PC-9 (cell line): ENCODE data around the gene GTF3A. TPM values are rescaled to one million over a fixed set of nuclear protein-coding genes. Genes with fewer than 3 reads are reported as not detected.

Experiments
- BruUV-seq: library from RNA; stranded (reverse); fragments of 400-500 nt; replicated peaks from 2 replicates; lab custom pipeline; 2021; lab: Mats Ljungman, UMichigan
- CTCF ChIA-PET: fragments of 300-600 bp; sonication (Branson Sonifier 250); formaldehyde crosslinking; loops from one replicate; lab custom pipeline; 2022; ENCODE audit warnings: antibody characterized with exemption; lab: Charles Lee
- POLR2A ChIA-PET: fragments of 300-600 bp; sonication (Branson Sonifier 250); formaldehyde crosslinking; loops from one replicate; lab custom pipeline; 2022; ENCODE audit warnings: antibody characterized with exemption; ENCODE audit not compliant: unreplicated experiment; lab: Charles Lee
- DNase-seq, 2 experiments: peaks; one replicate each; pipeline versions ENCODE4 v3.0.0 to v3.0.0-alpha.2; 2015 to 2022; ENCODE audit warnings: mixed read lengths in 1 of 2
- H2AFZ ChIP-seq: fragments of 200-600 bp; sonication (generic); 2 replicates; pipeline ENCODE4 v1.8.1; 2017; ENCODE audit warnings: antibody characterized with exemption
- H3F3A ChIP-seq: fragments of 200-600 bp; sonication (generic); 2 replicates; pipeline ENCODE4 v1.8.1; 2017; ENCODE audit warnings: antibody characterized with exemption, mild to moderate bottlenecking, low read depth; ENCODE audit not compliant: insufficient read depth
- H3K27ac ChIP-seq: fragments of 200-600 bp; sonication (generic); 2 replicates; pipeline ENCODE4 v1.6.1; 2016; ENCODE audit warnings: mixed run types
- H3K27me3 ChIP-seq: fragments of 200-600 bp; sonication (generic); 2 replicates; pipeline ENCODE4 v1.6.1; 2016; ENCODE audit warnings: low read depth, mixed run types; ENCODE audit not compliant: insufficient read depth
- H3K36me3 ChIP-seq: fragments of 200-600 bp; sonication (generic); 2 replicates; pipeline ENCODE4 v1.6.1; 2016; ENCODE audit warnings: low read depth, mixed run types
- H3K4me1 ChIP-seq: fragments of 200-600 bp; sonication (generic); replicated peaks from 2 replicates; pipeline ENCODE4 v1.6.1; 2016; ENCODE audit warnings: mixed run types; ENCODE audit not compliant: insufficient read depth
- H3K4me2 ChIP-seq: fragments of 200-600 bp; sonication (generic); 2 replicates; pipeline ENCODE4 v1.6.1; 2017; ENCODE audit warnings: mixed run types
- H3K4me3 ChIP-seq: fragments of 200-600 bp; sonication (generic); 2 replicates; pipeline ENCODE4 v1.6.1; 2016; ENCODE audit warnings: mixed run types
- H3K79me2 ChIP-seq: fragments of 200-600 bp; sonication (generic); 2 replicates; pipeline ENCODE4 v1.6.1; 2017; ENCODE audit warnings: low read depth, mixed run types
- H3K9me2 ChIP-seq: fragments of 200-600 bp; sonication (generic); 2 replicates; pipeline ENCODE4 v1.8.1; 2017; ENCODE audit warnings: mild to moderate bottlenecking; ENCODE audit not compliant: insufficient read depth
- H3K9me3 ChIP-seq: fragments of 200-600 bp; sonication (generic); 2 replicates; pipeline ENCODE4 v1.8.1; 2016; ENCODE audit warnings: low read depth; ENCODE audit not compliant: insufficient read depth
- H4K20me1 ChIP-seq: fragments of 200-600 bp; sonication (generic); 2 replicates; pipeline ENCODE4 v1.8.1; 2017; ENCODE audit not compliant: insufficient read depth
- EZH2 ChIP-seq: fragments of 200-600 bp; sonication (generic); IDR thresholded peaks from 2 replicates; pipeline ENCODE4 v1.8.0; 2017; ENCODE audit warnings: antibody characterized with exemption, low read depth
- intact Hi-C: fragments of 100-400 bp; cut with micrococcal nuclease; formaldehyde crosslinking; loops from one replicate; pipeline ENCODE4 v1.10.0; 2022; ENCODE audit not compliant: unreplicated experiment
- total RNA-seq: library from RNA; stranded (reverse); gene quantifications from 2 replicates; pipeline ENCODE4 v1.2.3, GENCODE V29; 2021
- TF ChIP-seq, protein P1 (sequence below): fragments of 200-600 bp; sonication (generic); conservative IDR thresholded peaks from 2 replicates; pipeline ENCODE4 v1.6.1; 2017; ENCODE audit warnings: mixed run types, antibody characterized with exemption, mild to moderate bottlenecking, moderate library complexity

The GTF3A gene
- total RNA-seq, 1 experiment from 2014 or later, result 130 TPM

DNA sequence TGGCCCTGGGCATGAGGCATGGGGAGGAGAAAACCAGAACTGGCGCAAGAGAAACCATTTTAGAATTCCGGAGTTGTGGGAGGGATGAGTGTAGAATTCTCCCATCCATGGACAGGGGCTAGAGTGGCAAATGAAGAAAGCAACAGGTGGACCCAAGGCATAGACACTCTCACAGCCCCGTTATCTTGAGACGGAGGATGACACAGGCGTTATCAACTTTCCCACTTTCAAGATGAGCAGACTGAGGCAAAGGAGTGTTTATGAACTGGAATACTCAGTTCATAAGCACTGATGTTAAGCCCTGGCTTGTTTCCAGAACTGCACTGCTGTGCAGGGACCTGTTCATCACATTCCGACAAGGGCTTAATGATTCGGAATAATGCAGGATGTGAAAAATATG lies 1.1 kb upstream of the GTF3A start:
- ChIA-PET CTCF (no interaction called here), POLR2A (no interaction called here)
- no TSS peak for BruUV-seq
- Histone ChIP-seq H2AFZ (no peak overlapping the region), H3K36me3 (peaks cover 6% of the 10 kb centered on the region; the same call in 1 of the 2 replicates), H3K27ac (no peak overlapping the region), H3K4me1 (peaks cover 39% of the 10 kb centered on the region), H3K27me3 (0 out of 2 replicates have a peak, but pooled peaks cover 2% of the 10 kb centered on the region), H3K4me3 (no peak overlapping the region), H3F3A (peaks cover 37% of the 10 kb centered on the region), H3K4me2 (peak overlapping the region; percentile 98), H4K20me1 (peaks cover 23% of the 10 kb centered on the region), H3K9me3 (no peaks in the 10 kb centered on the region), H3K79me2 (peaks cover 34% of the 10 kb centered on the region), H3K9me2 (no peaks in the 10 kb centered on the region)
- no peak for DNase-seq
- intact Hi-C loops, result no loop called here
- TF ChIP-seq, protein P1, sequence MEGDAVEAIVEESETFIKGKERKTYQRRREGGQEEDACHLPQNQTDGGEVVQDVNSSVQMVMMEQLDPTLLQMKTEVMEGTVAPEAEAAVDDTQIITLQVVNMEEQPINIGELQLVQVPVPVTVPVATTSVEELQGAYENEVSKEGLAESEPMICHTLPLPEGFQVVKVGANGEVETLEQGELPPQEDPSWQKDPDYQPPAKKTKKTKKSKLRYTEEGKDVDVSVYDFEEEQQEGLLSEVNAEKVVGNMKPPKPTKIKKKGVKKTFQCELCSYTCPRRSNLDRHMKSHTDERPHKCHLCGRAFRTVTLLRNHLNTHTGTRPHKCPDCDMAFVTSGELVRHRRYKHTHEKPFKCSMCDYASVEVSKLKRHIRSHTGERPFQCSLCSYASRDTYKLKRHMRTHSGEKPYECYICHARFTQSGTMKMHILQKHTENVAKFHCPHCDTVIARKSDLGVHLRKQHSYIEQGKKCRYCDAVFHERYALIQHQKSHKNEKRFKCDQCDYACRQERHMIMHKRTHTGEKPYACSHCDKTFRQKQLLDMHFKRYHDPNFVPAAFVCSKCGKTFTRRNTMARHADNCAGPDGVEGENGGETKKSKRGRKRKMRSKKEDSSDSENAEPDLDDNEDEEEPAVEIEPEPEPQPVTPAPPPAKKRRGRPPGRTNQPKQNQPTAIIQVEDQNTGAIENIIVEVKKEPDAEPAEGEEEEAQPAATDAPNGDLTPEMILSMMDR, result no peak
- no peak for TF ChIP-seq EZH2

DNA sequence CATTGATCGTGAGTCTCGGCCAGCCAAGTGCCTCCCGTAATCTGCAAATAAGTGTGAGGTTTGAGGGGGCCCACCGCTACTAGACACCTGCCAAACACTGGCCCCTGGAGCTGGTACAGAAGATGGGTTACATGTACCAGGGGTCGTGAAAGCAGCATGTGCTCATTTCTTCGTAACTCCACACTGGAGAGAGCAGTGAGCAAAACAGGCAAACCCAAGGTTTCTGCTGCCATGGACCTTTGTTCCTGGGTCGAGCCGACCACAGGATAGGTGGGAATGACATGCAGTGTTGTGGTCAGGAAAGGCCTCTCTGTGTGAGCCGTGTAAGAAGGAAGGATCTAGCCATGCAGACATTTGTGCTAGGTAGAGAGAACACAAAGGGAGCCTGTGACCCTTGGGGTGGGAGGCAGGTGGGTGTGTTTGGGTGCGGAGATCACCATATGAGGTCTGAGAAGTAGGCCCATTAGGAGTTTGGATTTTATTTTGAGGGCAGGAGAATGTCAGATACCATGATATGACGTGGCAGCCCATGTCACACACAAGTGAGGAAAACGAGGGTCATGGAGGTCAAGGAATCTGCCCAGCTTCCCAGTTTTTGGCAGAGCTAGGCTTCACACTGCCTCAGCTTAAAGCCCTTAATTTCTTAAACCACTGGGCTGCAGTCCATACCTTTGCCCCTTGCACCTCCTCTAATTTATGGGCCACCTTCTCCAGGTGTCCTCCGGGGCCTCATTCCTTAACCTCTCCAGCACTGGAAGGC lies 919 bp downstream of the GTF3A start:
- H3K4me2 ChIP-seq, result peak overlapping the region; percentile 98
- H3K4me3 ChIP-seq, result peak overlapping the region; percentile 89
- TF ChIP-seq EZH2, result no peak
- TF ChIP-seq, protein P1, result no peak
- ChIA-PET CTCF (interaction anchor here (0.8 kb wide), 1 partner anchor 401 kb away, joined by 4 read pairs; no protein-coding TSS in a partner anchor), POLR2A (interaction anchor here (0.7 kb wide), 1 partner anchor 133 kb away, joined by 3 read pairs; no protein-coding TSS in a partner anchor)
- BruUV-seq, result TSS peak; percentile 81
- H3F3A ChIP-seq, result peaks cover 37% of the 10 kb centered on the region
- H3K27ac ChIP-seq, result peak overlapping the region; percentile 78
- no peaks in the 10 kb centered on the region for H3K9me2 ChIP-seq
- no peaks in the 10 kb centered on the region for H3K9me3 ChIP-seq
- H3K27me3 ChIP-seq, result no peaks in the 10 kb centered on the region
- peaks cover 35% of the 10 kb centered on the region for H3K4me1 ChIP-seq
- DNase-seq, result peak in 1 of 2 experiments; percentile 3
- H4K20me1 ChIP-seq, result peaks cover 36% of the 10 kb centered on the region
- H2AFZ ChIP-seq, result peak overlapping the region; percentile 90
- intact Hi-C loops, result loop anchor here (1.0 kb wide), 1 partner anchor 25 kb away; the partner anchor contains the start of gene MTIF3
- H3K79me2 ChIP-seq, result peaks cover 49% of the 10 kb centered on the region
- H3K36me3 ChIP-seq, result peaks cover 26% of the 10 kb centered on the region

DNA sequence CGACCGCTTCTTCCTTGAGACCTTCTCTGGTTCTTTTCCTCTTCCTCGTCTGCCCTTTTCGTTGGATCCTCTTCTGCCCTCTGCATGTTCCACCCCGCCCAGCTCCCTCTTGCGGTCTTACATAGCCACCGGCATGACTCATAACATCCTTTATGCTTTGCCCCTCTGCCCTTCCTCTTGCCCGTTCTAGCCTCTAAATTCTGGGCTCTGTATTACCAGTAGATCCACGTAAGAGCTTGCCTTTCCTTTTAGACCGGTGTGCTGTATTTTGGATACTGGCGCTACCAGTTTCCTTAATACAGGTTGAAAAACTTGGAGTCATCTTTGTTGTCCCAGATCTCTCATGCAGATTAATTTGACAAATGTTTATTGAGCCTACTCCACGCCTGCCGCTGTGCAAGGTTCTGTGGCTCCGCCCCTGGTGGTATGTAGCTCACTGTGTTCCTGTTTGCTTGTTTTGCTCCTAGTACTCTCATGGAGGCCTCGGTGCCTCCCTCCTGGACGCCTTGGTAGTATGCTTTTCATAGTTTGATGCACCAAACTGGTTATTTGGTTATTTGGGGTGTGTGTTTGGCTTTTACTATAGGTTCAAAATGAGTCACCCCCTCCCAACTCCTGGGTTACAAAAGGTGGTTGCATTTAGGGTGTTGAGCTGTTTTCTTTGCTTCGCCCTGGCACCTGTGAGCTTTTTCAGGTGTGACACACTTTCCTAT lies 1.7 kb downstream of the GTF3A start:
- Histone ChIP-seq H3K9me3 (no peaks in the 10 kb centered on the region), H3K4me3 (peak overlapping the region; percentile 89), H3F3A (peaks cover 37% of the 10 kb centered on the region), H4K20me1 (peaks cover 36% of the 10 kb centered on the region), H2AFZ (no peak overlapping the region), H3K27me3 (no peaks in the 10 kb centered on the region), H3K4me1 (peaks cover 35% of the 10 kb centered on the region), H3K4me2 (peak overlapping the region; percentile 98), H3K79me2 (peaks cover 54% of the 10 kb centered on the region), H3K27ac (peak overlapping the region; percentile 78), H3K9me2 (no peaks in the 10 kb centered on the region), H3K36me3 (peaks cover 33% of the 10 kb centered on the region)
- TF ChIP-seq, protein P1, result peak; percentile 55
- TF ChIP-seq EZH2, result no peak
- no TSS peak for BruUV-seq
- intact Hi-C loops, result loop anchor here (1.0 kb wide), 1 partner anchor 24 kb away; the partner anchor contains the start of gene MTIF3
- ChIA-PET POLR2A (interaction anchor here (0.6 to 0.7 kb wide), 3 partner anchors 10 to 133 kb away, joined by 3 to 6 read pairs (median 5); no protein-coding TSS in a partner anchor), CTCF (interaction anchor here (0.8 kb wide), 1 partner anchor 400 kb away, joined by 4 read pairs; no protein-coding TSS in a partner anchor)
- peak; percentile 67 to 86 for DNase-seq
